Large intestine (tissue), 3 donors: Measurements from ENCODE around the gene WFDC12. TPM values are rescaled to one million over a fixed set of nuclear protein-coding genes. Genes with fewer than 3 reads are reported as not detected.
A peak's percentile ranks its signal among the peaks of the same experiment; 100 is the strongest.
"Not testable (repeated sequence)": the region's sequence is repeated elsewhere in the genome, so short reads cannot be mapped to it uniquely, and the experiment has no call there.

Source experiments
- DNase-seq, 2 donors: peaks; one replicate each; pipeline versions ENCODE4 v3.0.0 to v3.0.0-alpha.2; 2013
- H3K27ac ChIP-seq: one replicate; pipeline ENCODE4 v1.5.1; 2013; ENCODE audit warnings: low read length
- H3K27me3 ChIP-seq: 2 replicates; pipeline ENCODE4 v1.6.1; 2013; ENCODE audit warnings: low read length; ENCODE audit not compliant: control insufficient read depth, insufficient read depth
- H3K36me3 ChIP-seq: 2 replicates; pipeline ENCODE4 v1.6.1; 2013; ENCODE audit warnings: low read length; ENCODE audit not compliant: control insufficient read depth, insufficient read depth
- H3K4me1 ChIP-seq: one replicate; pipeline ENCODE4 v1.6.1; 2013; ENCODE audit warnings: low read length; ENCODE audit not compliant: control insufficient read depth, insufficient read depth
- H3K4me3 ChIP-seq: one replicate; pipeline ENCODE4 v1.5.1; 2013; ENCODE audit warnings: low read length
- H3K9me3 ChIP-seq: one replicate; pipeline ENCODE4 v1.6.1; 2013; ENCODE audit warnings: mild to moderate bottlenecking, low read depth, low read length, moderate library complexity; ENCODE audit not compliant: control insufficient read depth
- WGBS: methylation state at CpG from one replicate; pipeline ENCODE4 v1.1.5; 2013; ENCODE audit warnings: low lambda C conversion rate; ENCODE audit not compliant: insufficient coverage; 5-methylcytosine and 5-hydroxymethylcytosine counted together
- polyA plus RNA-seq: library from polyadenylated mRNA; unstranded; fragments of 120-200 nt; gene quantifications from one replicate; pipeline ENCODE4 v1.2.1, GENCODE V29; 2013

Gene WFDC12
- polyA plus RNA-seq, 1 donor = not detected

DNA sequence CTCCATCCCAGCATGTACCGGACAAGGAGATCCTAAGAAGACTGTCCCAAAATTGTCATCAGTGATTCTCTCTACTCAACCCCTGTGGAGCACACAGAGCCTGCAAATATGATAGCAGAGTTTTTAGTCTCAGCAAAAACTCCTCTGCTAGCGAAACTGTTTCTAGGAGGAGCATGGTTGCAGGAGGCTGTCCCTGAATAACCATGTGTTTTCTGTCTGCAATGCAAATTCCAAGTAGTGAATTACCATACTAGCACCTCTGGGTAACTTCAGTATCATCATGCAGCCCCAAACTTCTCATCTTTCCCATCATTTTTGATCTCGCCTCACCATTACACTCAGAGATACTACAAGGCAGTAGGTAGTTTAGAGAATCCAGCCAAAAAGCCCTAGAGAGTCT is 24.8 kb upstream of the WFDC12 start:
- Histone ChIP-seq H3K4me3 (no peak overlapping the region), H3K4me1 (no peaks in the 10 kb centered on the region), H3K27me3 (peaks cover 18% of the 10 kb centered on the region), H3K27ac (no peak overlapping the region), H3K36me3 (no peaks in the 10 kb centered on the region), H3K9me3 (no peaks in the 10 kb centered on the region)
- DNase-seq = no peak
- WGBS = no CpG with 5 or more reads among the region's 3 CpGs

DNA sequence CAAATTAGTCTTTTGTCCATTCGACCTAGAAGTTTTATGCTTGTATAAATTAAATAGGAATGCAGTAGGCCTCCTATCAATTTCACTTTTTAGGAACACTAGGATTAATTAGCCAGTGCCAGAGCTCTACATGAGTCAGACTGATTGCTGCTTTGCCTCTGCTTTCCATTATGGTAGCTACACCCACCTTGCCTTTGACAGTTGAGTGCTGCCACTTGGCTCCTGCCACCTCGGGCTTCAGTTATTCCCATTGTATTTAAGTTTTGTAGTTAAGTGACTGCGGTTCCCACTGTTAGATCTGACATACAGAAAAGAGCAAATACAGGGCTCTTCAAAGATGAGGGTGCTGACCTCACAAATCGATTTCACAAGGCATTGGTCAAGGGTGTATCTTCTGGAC is 16.6 kb upstream of the WFDC12 start:
- Histone ChIP-seq H3K4me1 (peaks cover 14% of the 10 kb centered on the region), H3K9me3 (no peaks in the 10 kb centered on the region), H3K27me3 (peaks cover 12% of the 10 kb centered on the region), H3K27ac (no peak overlapping the region), H3K4me3 (no peak overlapping the region), H3K36me3 (no peaks in the 10 kb centered on the region)
- DNase-seq = no peak
- 80% methylated on average over 2 of the region's 4 CpGs for WGBS

DNA sequence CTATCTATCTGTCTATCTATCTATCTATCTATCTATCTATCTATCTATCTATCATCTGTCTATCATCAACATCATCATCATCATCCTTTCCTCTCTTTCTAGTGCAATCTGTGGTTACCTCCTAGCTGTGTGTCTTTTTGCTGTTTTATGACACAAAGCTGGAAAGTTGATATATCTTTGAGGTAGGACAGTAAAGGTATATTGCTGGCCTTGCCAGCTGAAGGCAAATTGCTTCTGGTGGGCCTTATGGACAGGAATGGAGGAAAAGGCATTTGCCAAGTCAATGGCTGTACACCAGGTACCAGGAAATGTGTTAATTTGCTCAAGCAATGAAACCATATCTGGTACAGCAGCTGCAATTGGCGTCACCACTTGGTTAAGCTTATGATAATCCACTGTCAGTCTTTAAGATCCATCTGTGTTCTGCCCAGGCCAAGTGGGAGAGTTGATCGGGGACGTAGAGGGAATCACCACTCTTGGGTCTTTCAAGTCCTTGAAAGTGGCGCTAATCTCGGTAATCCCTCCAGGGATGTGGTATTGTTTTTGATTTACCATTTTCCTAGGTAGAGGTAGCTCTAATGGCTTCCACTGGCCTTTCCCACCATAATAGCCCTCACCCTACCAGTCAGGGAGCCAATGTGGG is 15.6 kb upstream of the WFDC12 start:
- not testable (repeated sequence) for H3K9me3 ChIP-seq, H3K36me3 ChIP-seq, H3K27ac ChIP-seq, H3K4me3 ChIP-seq, DNase-seq, H3K27me3 ChIP-seq
- WGBS = no CpG with 5 or more reads among the region's 5 CpGs
- peaks cover 14% of the 10 kb centered on the region for H3K4me1 ChIP-seq

DNA sequence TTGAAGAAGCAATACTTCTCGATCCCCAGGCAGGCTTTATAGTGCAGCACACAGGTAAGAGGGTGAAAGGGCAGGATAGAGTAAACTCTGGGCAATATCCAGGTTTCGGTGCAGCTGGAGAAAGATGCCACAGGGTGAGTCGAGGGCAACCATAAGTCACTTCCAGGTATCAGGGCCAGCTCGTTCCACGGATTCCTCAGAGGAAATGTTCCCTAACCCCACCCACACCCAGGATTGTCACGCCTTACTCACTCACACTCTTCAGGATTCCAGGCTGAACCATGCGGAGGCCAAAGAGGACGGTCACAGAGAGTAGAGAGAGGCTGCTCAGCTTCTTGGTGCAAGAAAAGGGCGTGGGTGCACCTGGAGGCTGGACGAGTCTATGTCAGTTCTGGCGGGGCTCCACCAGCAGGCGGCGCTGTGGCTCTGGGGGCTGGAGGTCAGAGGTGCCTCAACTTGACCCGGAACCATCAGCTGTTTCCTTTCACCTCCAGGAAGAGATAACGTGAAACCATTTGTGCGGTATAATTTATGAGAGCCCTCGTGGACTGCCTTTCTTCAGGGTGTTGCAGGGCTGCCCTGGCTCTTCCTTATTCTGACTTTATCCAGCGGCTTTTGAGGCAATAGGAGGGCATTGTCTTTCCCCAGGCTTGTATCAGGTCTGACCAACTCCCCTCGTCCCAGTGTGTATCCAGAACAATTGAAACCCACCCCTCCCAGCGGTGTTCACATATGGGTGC is 14.5 kb upstream of the WFDC12 start:
- peak; percentile 76 to 88 for DNase-seq
- WGBS = no CpG with 5 or more reads among the region's 20 CpGs
- H3K4me1 ChIP-seq = peaks cover 14% of the 10 kb centered on the region
- H3K36me3 ChIP-seq = no peaks in the 10 kb centered on the region
- peak overlapping the region; percentile 80 for H3K27ac ChIP-seq
- H3K9me3 ChIP-seq = peaks cover 4% of the 10 kb centered on the region
- H3K4me3 ChIP-seq = no peak overlapping the region
- no peaks in the 10 kb centered on the region for H3K27me3 ChIP-seq

DNA sequence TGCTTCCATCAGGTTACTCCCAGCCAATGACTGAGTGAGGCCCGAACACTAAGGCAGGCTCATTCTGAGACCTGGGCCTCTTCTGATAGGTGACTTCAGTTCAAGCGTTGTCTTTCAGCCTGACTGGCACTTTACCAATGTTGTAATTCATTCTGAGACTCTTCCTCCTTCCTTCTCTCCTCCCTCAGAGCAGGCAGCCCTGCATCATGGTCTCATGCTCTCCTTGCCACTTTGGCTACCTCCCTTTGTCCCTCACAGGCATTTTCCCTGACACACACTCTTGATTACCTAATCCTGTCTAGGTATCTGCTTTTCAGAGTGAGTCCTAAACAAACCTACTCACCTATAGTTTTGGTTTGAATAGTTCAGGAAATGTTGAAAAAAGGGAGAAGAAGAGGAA is 12.6 kb upstream of the WFDC12 start:
- H3K27me3 ChIP-seq = no peaks in the 10 kb centered on the region
- peaks cover 4% of the 10 kb centered on the region for H3K9me3 ChIP-seq
- WGBS = no CpG with 5 or more reads among the region's 2 CpGs
- no peaks in the 10 kb centered on the region for H3K36me3 ChIP-seq
- H3K4me1 ChIP-seq = peaks cover 14% of the 10 kb centered on the region
- no peak for DNase-seq
- H3K27ac ChIP-seq = no peak overlapping the region
- no peak overlapping the region for H3K4me3 ChIP-seq

DNA sequence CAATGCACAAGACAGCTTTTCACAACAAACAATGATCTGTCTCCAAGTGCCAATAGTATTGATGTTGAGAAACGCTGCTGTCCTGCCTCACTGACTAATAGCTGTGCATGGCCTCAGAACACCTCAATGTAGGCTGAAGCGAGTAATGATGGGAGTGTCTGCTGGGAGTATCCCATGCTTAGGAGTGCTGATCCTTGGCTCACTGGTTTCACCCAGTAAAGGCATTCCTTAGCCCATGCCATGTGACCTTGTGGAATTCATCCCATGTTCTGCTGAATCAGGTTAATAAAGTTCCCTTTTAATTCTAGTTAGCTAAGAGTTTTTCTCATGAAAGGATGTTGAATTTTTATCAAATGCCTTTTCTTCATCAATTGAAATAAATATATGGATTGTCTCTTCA is 3.8 kb upstream of the WFDC12 start:
- H3K4me3 ChIP-seq = no peak overlapping the region
- WGBS = no CpG with 5 or more reads among the region's 2 CpGs

DNA sequence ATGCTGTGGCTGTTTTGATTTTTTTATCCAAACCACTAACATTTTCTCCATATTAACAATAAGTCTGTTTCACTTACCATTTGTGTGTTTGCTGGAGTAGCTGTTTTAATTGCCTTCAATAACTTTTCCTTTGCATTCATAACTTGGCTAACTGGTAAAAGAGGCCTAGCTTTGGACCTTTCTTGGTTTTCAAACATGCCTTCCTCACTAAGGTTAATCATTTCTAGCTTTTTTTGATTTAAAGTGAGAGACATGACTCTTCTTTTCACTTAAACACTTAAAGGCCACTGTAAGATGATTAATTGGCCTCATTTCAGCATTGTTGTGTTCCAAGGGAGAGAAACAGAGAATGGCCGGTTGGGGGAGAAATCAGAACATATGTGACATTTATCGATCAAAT is 2.9 kb downstream of the WFDC12 start:
- H3K4me3 ChIP-seq = no peak overlapping the region
- DNase-seq = no peak
- no peaks in the 10 kb centered on the region for H3K36me3 ChIP-seq
- H3K27me3 ChIP-seq = peaks cover 12% of the 10 kb centered on the region
- no CpG with 5 or more reads among the region's 2 CpGs for WGBS
- H3K9me3 ChIP-seq = no peaks in the 10 kb centered on the region
- H3K4me1 ChIP-seq = no peaks in the 10 kb centered on the region
- H3K27ac ChIP-seq = no peak overlapping the region

More for the DNA sequence above, 3.8 kb upstream of the WFDC12 start:
- Histone ChIP-seq H3K36me3 (no peaks in the 10 kb centered on the region), H3K27ac (peak overlapping the region; percentile 4), H3K27me3 (peaks cover 14% of the 10 kb centered on the region), H3K9me3 (no peaks in the 10 kb centered on the region), H3K4me1 (no peaks in the 10 kb centered on the region)
- peak; percentile 40 to 58 for DNase-seq

DNA sequence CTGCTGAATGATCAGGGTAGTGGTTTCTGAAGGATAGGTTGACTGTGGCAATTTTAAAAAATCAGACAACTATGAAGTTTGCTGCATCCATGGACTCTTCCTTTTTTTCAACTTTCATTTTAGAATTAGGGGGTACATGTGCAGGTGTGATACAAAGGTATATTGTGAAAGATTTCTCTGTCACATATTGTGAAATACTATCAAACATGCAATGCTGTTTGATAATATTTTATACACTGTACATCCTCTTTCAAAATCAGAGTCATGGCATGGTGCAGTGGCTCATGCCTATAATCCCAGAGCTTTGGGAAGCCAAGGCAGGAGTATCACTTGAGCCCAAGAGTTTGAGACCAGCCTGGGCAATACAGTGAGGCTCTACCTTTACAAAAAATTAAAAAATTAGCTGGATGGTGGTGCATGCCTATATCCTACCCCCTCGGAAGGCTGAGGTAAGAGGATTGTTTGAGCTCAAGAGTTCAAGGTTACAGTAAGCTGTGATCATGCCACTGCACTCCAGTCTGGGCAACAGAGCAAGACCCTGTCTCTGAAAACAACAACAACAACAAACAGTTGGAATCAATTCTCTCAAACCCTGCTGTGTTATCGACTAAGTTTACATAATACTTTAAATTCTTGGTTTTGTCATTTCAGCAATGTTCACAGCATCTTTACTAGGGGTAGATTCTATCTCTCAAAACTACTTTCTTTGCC is 4.6 kb downstream of the WFDC12 start:
- Histone ChIP-seq H3K4me1 (no peaks in the 10 kb centered on the region), H3K27ac (no peak overlapping the region), H3K27me3 (peaks cover 14% of the 10 kb centered on the region), H3K4me3 (no peak overlapping the region), H3K9me3 (no peaks in the 10 kb centered on the region), H3K36me3 (no peaks in the 10 kb centered on the region)
- WGBS = no CpG with 5 or more reads among the region's 2 CpGs
- DNase-seq = no peak

DNA sequence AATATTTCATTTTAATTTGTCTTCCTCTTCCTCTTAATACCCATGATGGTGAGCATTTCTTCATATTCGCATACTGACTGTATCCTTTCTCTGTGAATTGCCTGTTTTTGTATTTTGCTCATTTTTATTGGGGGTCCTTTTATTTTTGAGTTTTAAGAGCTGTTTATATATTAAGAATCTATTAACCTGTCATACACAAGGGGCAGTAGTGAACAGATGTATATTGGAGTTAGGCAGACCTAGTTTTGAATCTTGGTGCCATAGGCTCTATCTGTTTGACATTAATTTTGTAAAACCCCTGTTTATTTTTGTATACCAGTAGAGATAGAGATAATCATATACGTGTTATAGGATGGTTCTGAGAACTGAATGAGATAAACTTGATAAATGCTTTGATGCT is 6.2 kb downstream of the WFDC12 start:
- Histone ChIP-seq H3K36me3 (no peaks in the 10 kb centered on the region), H3K27ac (no peak overlapping the region), H3K4me1 (no peaks in the 10 kb centered on the region), H3K27me3 (peaks cover 10% of the 10 kb centered on the region), H3K4me3 (no peak overlapping the region), H3K9me3 (no peaks in the 10 kb centered on the region)
- DNase-seq = no peak
- WGBS = 100% methylated on average over 2 of the region's 2 CpGs

DNA sequence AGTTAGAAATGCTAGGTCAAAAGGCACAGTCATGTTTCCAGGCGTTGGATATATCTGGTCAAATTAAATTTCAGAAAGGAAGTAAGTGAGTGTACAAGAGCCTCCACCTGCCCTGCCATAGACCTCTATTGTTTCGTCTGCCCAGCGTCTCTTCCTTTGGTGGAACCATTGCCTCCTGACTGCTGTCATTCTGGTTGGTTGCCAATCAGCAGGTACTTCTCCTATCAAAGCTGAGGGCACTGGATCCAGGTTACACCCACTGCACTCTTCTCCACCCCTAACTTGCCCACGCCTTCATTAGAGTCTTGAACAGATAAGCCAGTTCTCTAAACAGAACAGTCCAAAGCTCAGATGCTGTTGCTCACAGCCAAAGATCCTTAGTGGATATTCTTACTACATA is 6.7 kb downstream of the WFDC12 start:
- peak; percentile 62 to 86 for DNase-seq
- Histone ChIP-seq H3K36me3 (no peaks in the 10 kb centered on the region), H3K9me3 (no peaks in the 10 kb centered on the region), H3K27me3 (peaks cover 10% of the 10 kb centered on the region), H3K4me3 (no peak overlapping the region), H3K4me1 (no peaks in the 10 kb centered on the region), H3K27ac (no peak overlapping the region)
- WGBS = no CpG with 5 or more reads among the region's 4 CpGs
